ENCODE results near the gene ATRNL1.

- TF ChIP-seq POLR2A (IDR thresholded peaks at IDR 0.05), result no peak
- TF ChIP-seq, protein P1, sequence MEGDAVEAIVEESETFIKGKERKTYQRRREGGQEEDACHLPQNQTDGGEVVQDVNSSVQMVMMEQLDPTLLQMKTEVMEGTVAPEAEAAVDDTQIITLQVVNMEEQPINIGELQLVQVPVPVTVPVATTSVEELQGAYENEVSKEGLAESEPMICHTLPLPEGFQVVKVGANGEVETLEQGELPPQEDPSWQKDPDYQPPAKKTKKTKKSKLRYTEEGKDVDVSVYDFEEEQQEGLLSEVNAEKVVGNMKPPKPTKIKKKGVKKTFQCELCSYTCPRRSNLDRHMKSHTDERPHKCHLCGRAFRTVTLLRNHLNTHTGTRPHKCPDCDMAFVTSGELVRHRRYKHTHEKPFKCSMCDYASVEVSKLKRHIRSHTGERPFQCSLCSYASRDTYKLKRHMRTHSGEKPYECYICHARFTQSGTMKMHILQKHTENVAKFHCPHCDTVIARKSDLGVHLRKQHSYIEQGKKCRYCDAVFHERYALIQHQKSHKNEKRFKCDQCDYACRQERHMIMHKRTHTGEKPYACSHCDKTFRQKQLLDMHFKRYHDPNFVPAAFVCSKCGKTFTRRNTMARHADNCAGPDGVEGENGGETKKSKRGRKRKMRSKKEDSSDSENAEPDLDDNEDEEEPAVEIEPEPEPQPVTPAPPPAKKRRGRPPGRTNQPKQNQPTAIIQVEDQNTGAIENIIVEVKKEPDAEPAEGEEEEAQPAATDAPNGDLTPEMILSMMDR (IDR thresholded peaks at IDR 0.05), result no peak
Measured at GRCh38 chr10:115846528-115846927, 753.4 kb downstream of the ATRNL1 start.
